Activated naive CD4-positive, alpha-beta T cell (primary cell): ENCODE measurements around the gene AMN1.
"Not testable (repeated sequence)": the region's sequence is repeated elsewhere in the genome, so short reads cannot be mapped to it uniquely, and the experiment has no call there.

Experiments used
- DNase-seq, 4 experiments: peaks; one replicate each; lab custom pipeline; 2025; lab: John Stamatoyannopoulos, UW

AMN1 gene

DNA sequence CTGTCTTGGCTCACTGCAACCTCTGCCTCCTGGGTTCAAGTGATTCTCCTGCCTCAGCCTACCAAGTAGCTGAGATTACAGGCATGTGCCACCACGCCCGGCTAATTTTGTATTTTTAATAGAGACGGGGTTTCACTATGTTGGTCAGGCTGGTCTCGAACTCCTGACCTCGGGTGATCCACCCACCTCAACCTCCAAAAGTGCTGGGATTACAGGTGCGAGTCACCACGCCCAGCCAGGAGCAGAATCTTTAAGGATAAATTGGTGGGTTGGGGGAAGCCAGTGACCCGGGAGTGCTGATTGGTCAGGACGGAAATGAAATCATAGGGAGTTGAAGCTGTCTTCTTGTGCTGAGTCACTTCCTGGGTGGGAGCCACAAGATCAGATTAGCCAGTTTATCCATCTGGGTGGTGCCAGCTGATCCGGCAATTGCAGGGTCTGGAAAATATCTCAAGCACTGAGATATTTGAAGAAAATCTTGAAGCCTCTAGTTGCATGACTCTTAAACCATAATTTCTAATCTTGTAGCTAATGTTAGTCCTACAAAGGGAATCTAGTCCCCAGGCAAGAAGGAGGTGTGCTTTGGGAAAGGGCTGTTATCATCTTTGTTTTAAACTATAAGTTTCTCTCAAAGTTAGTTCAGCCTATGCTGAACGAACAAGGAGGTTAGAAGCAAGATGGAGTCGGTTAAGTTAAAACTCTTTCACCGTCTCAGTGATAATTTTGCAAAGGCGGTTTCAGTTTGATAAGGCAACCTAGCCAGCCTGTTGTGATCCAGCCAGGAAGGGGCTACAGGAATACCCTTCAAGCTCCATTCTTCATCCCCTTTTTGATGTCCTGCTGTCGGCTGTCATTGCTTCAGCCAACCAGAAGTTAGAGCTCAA is 5.0 kb upstream of the AMN1 start:
- DNase-seq: not testable (repeated sequence)

DNA sequence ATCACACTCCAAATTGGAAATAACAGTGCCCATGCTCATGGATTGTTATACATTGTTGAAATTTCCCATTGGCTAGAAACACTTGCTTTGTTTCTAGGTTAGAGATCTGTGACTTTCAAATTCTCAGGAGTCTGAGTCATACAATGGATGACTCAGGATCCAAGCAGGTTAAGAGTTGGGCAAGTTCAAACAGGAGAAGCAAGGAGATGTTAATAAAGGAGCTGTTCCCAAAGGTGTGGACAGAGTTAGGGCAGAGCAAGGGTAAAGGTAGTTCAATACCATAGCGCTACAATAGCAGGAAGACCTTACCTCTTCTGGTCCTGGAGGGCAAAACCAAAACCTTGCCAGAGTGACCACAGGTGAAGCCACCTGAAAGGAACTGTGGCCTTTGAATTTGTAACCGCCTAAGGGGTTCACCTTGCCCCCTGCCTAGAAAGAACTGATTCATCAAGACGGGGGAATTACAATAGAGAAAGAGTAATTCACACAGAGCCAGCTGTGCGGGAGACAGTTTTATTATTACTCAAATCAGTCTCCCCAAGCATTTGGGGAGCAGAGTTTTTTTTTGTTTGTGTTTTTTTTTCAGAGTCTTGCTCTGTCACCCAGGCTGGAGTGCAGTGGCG is 4.2 kb upstream of the AMN1 start:
- DNase-seq: no peak

DNA sequence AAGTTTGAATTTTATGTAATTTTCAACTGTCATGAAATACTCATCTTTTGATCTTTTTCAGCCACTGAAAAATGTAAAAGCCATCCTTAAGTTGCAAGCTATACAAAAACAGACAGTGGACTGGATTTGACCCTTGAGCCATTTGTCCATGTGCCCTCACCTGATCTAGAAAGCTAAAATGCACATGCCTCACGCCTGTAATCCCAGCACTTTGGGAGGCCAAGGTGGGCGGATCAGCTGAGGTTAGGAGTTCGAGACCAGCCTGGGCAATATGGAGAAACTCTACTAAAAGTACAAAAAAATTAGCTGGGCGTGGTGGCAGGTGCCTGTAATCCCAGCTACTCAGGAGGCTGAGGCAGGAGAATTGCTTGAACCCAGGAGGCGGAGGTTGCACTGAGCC is 2.4 kb upstream of the AMN1 start:
- DNase-seq: not testable (repeated sequence)

DNA sequence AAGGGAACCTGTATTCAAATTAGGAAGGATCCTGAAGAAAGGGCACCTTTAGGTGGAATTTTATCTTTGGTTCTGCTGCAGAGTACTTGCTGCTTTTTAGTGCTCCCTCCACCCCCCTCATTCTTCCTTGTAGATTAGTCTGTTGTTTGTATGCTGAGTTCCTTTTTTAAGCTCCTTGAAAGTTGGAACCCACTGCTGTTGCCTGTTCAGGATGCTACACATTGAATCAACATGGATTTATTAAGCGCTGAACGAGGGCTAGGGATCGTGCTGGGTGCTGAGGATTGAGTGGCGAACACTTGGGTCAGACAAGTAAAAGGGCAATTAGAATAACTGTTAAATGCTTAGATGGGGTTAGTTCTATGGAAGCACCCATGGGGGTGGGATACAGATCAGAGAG is 884 bp upstream of the AMN1 start:
- DNase-seq: no peak

DNA sequence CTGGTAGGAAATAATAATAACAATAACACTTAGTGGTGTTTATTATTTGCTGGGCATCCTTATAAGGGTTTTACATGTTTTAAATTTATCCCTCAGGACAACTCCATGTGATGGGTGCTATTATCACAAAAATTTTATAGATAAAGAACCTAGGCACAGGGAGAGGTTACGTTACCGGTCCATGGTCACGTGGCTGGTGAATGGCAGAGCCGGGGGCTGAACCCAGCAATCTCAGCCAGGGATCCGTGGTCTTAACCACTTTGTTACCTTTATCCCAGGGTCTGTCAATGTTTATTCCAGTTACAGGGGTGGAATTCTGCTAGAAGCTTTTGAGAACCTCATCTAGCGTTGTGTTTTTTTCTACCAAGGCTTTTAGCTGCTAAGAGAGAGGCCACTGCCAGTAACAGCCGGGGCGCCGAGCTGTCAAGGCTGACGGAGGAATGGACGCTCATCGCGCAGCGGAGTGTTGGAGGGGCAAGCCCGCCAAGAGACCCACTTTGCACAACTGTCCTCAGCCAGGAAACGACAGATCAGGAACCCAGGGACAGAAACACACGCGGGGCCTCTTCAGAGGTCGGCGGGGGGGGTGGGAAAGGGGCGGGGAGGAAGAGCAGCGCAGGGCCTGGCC is 418 bp downstream of the AMN1 start:
- no peak for DNase-seq

DNA sequence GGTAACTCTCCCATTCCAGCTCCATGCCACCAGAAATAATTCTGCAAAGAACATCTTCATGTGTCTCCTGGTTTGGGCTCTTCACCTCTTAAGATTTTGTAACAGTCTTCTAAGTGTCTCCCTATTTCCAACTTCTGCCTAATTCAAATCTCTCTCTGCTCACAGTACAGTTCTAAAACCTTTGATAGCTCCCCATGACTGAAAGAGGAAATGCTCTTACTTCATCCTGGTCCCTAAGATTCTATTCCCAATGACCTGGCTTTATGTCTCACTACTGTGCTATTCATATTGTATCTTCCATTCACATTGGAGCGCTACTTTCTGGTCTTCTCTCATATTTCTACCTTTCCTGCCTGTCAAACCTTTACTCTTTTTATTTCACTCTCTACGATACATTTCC is 1.6 kb downstream of the AMN1 start:
- DNase-seq: no peak

DNA sequence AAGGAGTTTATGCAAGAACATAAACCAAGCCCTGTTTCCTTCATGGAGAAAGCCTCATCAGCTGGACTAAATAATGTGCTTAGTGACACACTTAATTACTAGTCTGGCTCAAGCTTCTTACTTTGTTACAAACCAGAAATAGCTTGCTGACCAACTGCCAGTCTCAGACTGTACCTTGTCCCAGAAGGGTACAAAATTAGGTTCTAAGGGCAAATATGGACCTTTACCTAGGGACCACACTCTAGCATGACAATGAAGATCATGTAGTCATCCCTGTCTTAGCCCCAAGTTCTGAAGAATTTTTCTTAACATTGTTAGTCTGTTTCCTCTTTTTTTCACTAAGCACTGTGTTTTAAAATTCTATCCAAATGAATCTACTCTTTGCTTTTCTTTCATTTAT is 2.2 kb downstream of the AMN1 start:
- DNase-seq: no peak

DNA sequence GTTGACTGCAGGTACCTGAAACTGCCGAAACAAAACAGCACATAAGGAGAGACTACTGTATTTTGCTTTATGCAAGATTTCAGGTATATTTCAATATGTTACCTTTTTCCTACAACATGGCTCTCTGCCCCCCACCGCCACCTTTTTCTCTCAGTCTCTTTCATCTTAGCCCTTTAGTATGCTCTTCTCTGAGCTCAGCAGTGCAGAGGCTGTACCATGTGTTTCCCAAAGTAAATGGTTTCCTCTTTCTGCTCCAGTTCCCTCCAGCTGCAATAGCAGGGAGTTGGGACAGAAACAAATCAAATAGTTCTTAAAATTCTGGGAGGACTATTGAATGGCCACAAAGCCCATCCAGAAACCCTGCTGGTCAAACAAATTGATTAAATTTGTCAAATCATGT is 4.3 kb downstream of the AMN1 start:
- DNase-seq: no peak

DNA sequence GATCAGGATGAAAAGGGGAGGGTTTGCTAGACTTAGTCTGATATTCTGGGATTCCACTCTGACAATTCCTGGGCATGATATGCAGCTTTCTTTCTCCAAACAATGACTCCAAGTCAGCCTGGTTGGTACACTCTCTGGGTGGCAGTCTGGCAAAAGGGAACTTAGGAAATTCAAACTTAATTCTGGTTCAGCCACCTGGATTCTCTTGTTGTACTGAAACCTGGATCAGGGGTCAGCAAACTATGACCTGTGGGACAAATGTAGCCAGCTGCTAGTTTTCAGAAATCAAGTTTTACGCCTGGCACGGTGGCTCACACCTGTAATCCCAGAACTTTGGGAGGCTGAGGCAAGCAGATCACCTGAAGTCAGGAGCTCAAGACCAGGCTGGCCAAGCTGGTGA is 6.2 kb downstream of the AMN1 start:
- no peak for DNase-seq

DNA sequence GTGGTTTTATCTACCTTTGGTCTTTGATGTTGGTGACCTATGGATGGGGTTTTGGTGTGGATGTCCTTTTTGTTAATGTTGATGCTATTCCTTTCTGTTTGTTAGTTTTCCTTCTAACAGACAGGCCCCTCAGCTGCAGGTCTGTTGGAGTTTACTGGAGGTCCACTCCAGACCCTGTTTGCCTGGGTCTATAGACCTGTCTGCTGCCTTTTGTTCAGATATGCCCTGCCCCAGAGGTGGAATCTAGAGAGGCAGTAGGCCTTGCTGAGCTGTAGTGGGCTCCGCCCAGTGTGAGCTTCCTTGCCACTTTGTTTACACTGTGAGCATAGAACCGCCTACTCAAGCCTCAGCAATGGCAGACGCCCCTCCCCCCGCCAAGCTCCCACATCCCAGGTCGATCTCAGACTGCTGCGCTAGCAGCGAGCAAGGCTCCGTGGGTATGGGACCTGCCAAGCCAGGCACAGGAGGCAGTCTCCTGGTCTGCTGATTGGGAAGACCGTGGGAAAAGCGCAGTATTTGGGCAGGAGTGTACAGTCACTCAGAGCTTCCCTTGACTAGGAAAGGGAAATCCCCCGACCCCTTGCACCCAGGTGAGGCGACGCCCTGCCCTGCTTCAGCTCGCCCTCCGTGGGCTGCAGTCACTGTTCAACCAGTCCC is 10.2 kb downstream of the AMN1 start:
- not testable (repeated sequence) for DNase-seq

DNA sequence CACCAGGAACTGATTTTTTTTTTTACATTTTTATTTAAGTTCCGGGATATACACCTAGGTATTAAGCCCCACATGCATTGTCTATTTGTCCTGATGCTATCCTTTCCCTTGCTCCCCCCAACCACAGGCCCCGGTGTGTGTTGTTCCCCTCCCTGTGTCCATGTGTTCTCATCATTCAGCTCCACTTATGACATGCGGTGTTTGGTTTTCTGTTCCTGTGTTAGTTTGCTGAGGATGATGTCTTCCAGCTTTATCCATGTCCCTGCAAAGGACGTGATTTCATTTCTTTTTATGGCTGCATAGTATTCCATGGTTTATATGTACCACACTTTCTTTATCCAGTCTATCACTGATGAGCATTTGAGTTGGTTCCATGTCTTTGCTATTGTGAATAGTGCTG is 11.8 kb downstream of the AMN1 start:
- not testable (repeated sequence) for DNase-seq

DNA sequence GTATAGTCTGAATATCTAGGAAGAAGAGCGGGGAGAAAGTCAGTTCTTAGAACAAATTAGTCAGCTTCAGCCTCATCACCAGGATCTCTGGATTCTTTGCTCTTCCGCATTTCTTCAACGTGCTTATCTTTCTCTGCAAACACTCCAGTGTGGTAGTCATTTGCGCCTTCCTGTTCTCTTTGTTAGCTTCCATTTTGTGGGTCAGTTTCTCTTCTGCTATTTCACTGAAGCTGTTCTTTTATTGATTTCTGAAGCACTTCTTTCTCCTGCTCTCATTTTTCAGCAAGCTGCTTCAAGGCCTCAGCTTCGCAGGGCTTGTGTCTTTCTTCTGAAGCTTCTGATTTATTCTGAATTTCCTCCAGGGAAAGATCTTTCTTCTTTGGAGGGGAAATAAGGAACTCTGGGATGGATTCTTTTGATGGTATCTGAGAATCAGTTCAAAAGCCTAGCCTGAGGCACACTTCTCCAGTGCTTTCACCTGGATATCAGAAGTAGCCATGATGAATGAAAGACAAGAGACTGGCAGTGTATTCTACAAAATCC is 13.5 kb downstream of the AMN1 start:
- no peak for DNase-seq

DNA sequence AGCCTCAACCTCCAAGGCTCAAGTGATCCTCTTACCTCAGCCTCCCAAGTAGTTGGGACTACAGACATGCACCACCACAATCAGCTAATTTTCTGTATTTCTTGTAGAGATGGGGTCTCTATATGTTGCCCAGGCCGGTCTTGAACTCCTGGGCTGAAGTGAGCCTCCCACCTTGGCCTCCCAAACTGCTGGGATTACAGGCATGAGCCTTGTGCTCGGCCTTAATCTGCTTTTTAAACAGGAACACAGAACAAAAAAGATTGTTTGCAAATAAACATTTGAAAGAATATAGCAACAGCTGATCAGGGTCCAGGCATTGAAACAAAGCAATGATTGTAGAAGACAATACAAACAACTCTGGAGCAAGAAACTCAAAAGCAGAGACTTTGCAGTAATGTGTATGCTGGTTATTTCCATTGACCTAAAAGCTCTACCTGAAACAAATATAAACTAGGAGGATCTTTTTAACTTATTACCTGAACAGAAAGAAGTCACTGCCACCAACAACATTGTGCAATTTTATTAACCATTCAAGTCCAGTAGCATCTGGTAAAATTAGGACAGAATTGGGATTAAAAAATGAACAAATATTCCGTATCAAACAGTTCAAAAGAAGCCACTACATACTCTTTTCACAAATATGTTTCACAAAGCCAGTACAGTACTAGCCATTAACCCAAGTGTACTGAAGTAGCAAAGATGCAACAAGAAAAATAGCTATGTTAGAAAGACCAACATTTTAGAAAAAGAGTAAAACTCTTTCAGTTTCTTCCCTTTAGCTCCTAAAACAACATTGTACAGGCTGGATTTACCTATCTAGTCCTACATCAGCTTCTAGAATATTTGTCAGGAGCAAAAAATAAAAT is 14.2 kb downstream of the AMN1 start:
- DNase-seq: no peak

DNA sequence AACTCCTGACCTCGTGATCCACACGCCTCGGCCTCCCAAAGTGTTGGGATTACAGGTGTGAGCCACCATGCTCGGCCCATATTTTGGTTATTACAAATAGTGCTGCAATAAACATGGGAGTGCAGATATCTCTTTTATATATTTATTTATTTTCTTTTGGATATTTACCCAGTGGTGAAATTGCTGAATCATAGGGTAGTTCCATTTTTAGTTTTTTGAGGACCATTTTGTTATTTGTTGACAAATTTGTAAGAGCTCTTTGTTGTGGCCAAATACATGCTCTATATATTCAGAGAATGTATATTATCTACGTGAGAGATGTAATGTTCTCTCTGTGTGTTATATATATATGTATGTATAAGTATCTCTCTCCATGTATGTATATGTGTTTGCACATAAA is 15.9 kb downstream of the AMN1 start:
- DNase-seq: no peak

DNA sequence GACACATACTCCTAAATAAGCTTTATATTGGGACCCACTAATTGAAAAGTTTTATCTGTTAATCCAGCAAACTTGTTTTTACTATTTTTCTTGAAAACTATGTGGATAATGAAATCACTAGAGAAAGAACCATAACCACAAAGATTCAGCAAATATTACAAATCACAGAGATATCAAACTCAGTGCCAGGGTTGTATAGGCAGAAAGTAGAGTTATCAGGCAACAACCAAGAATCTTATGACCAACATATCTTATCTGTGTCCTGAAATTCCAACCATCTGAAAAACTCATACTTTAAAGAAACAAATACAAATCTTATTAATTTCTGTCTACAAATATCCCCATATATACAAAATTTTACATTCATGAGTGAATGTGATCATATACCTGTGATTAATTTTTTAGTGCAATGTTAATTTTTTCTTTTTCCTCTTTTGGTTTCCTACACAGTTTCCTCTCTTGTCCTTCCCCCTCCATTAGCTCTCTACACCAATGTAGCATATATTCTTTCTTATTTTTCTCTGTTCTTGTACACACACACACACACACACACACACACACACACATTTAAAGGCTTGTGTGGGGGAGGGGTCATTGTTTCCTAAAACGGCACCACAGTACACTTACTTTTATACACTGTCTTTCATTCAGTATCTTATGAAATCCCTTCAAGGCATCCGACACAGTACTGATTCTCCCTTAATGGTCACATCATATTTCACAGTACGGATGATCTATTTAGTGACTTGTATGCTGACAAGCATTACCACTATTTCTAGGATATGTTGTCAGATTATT is 18.6 kb downstream of the AMN1 start:
- no peak for DNase-seq

DNA sequence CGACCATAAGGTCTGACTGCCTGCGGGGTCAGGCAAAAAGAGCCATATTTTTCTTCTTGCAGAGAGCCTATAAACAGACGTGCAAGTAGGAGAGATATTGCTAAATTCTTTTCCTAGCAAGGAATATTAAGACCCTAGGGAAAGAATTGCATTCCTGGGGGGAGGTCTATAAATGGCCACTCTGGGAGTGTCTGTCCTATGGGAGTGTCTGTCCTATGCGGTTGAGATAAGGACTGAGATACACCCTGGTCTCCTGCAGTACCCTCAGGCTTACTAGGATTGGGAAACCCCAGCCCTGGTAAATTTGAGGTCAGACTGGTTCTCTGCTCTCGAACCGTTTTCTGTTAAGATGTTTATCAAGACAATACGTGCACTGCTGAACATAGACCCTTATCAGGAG is 20.7 kb downstream of the AMN1 start:
- not testable (repeated sequence) for DNase-seq

DNA sequence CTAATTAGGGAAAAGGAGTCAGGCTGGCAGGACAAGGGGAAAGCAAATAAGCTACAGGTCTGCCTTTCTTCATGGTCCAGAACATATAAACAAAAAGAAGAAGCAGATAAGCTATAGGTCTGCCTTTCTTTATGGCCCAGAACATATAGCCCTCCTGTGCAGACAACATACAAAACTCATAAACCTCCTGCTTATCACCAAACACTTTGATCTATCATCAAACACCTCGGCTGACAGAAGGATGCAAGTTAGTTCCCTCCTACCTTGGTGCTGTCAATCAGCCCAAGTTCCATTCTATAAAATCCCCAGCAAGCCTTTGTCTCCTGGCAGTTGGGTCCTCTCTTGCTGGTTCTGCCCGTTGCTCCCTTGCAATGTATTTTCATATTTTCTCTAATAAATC is 23.2 kb downstream of the AMN1 start:
- DNase-seq: no peak

DNA sequence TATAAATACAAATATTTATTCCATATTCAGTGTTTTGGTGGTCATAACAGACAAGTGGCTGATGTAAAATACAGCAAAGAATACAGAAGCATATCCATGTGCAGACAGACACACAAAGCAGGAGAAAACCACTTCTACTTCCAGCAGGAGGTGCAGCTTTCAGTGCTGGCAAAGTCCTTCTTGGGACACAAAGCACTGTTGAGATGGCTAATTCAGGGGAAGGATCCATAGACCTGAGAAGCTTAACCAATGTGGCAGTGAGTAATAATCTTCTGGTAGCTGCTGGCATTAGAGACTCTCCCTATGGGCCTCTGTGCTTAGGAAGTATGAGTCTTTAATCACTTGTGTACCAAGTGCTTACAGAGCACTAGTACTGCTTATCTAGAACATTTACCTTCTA is 26.8 kb downstream of the AMN1 start:
- DNase-seq: no peak

DNA sequence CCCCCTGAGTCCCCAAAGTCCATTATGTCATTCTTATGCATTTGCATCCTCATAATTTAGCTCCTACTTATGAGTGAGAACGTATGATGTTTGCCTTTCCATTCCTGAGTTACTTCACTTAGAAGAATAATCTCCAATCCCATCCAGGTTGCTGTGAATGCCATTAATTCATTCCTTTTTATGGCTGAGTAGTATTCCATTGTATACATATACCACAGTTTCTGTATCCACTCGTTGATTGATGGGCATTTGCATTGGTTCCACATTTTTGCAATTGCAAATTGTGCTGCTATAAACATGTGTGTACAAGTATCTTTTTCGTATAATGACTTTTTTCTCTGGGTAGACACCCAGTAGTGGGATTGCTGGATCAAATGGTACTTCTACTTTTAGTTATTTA is 38.9 kb downstream of the AMN1 start:
- DNase-seq: not testable (repeated sequence)

DNA sequence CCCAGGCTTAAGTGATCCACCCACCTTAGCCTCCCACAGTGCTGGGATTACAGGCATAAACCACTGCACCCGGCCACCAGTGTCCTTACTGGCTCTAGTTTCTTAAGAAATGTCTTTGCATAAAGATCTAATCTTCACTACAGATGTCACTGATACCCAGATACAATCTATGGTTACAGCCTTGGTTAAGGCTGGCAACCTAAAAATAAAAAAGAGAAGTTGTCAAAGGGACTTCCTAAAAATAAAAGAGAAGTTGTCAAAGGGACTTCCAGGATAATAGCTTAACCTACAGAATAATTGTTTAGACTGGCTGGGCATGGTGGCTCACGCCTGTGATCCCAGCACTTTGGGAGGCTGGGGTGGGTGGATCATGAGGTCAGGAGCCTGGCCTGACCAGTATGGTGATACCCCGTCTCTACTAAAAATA is 41.7 kb downstream of the AMN1 start:
- DNase-seq: no peak

DNA sequence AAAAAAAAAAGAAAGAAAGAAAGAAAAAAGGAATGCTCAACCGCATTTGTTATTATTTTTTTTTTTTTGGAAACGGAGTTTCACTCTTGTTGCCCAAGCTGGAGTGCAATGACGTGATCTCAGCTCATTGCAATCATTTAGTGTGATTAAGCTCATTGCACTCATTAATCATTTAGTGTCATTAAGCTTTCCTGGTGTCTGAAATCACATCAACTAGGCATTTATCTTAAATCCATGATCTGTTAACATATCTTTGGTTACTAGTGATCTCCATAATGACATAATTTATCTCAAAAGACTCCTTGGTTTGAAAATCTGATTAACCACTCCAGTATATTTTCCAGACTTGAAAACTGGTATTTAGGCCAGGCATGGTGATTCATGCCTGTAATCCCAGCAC is 43.0 kb downstream of the AMN1 start:
- no peak for DNase-seq
